C4-2B (cell line): ENCODE results near the gene SMAP2.

ENCODE experiments used
- H3K27ac ChIP-seq: fragments of 450-650 bp; 2 replicates; pipeline ENCODE4 v1.5.1; 2017
- CTCF ChIP-seq: fragments of 450-650 bp; conservative IDR thresholded peaks from 2 replicates; pipeline ENCODE4 v1.5.1; 2017; ENCODE audit warnings: mild to moderate bottlenecking
- ZFX ChIP-seq: fragments of 450-650 bp; IDR thresholded peaks from 2 replicates; pipeline ENCODE4 v1.6.1; 2017

Gene SMAP2

GRCh38 chr1:40357625-40358024, 15.9 kb upstream of the SMAP2 start:
- H3K27ac ChIP-seq = no peak overlapping the region
- TF ChIP-seq ZFX (no peak), CTCF (no peak)

GRCh38 chr1:40360631-40361030, 12.9 kb upstream of the SMAP2 start:
- no peak overlapping the region for H3K27ac ChIP-seq
- TF ChIP-seq ZFX (no peak), CTCF (no peak)

GRCh38 chr1:40361201-40361600, 12.3 kb upstream of the SMAP2 start:
- H3K27ac ChIP-seq = no peak overlapping the region
- TF ChIP-seq ZFX = no peak
- no peak for TF ChIP-seq CTCF

- TF ChIP-seq CTCF (no peak), ZFX (no peak)
- no peak overlapping the region for H3K27ac ChIP-seq
Measured at GRCh38 chr1:40361637-40362036, 11.9 kb upstream of the SMAP2 start.

- H3K27ac ChIP-seq = no peak overlapping the region
- TF ChIP-seq CTCF (no peak), ZFX (no peak)
Measured at GRCh38 chr1:40362199-40362598, 11.3 kb upstream of the SMAP2 start.

GRCh38 chr1:40362699-40363098, 10.8 kb upstream of the SMAP2 start:
- TF ChIP-seq ZFX (no peak), CTCF (no peak)
- no peak overlapping the region for H3K27ac ChIP-seq

- no peak overlapping the region for H3K27ac ChIP-seq
- TF ChIP-seq ZFX (no peak), CTCF (no peak)
Measured at GRCh38 chr1:40363721-40364120, 9.8 kb upstream of the SMAP2 start.
